Panc1 (cell line): Measurements from ENCODE around the gene WDR7. TPM values are rescaled to one million over a fixed set of nuclear protein-coding genes. Genes with fewer than 3 reads are reported as not detected.

Experiments
- ATAC-seq: fragments of 200-7000 bp; cut with Tn5 transposase; 2 replicates; pipeline ENCODE4 v1.9.1; 2020; ENCODE audit warnings: mild to moderate bottlenecking, moderate library complexity
- BruUV-seq: library from RNA; stranded (reverse); fragments of 400-500 nt; replicated peaks from 2 replicates; lab custom pipeline; 2021; lab: Mats Ljungman, UMichigan
- CTCF ChIA-PET: fragments of 300-600 bp; sonication (Branson Sonifier 250); formaldehyde crosslinking; loops from one replicate; lab custom pipeline; 2022; ENCODE audit warnings: antibody characterized with exemption; lab: Charles Lee
- POLR2A ChIA-PET: fragments of 300-600 bp; sonication (Branson Sonifier 250); formaldehyde crosslinking; loops from one replicate; lab custom pipeline; 2022; ENCODE audit warnings: antibody characterized with exemption; lab: Charles Lee
- DNase-seq: peaks from one replicate; pipeline ENCODE4 v3.0.0-alpha.2; 2010; ENCODE audit warnings: low read depth, low spot score
- H3K27ac ChIP-seq: 2 replicates; pipeline ENCODE4 v1.5.1; 2011; ENCODE audit warnings: mild to moderate bottlenecking, low read length, inconsistent platforms
- H3K27me3 ChIP-seq: fragments of 200-500 bp; sonication (Bioruptor generic); 2 replicates; pipeline ENCODE4 v1.6.0; 2014; ENCODE audit warnings: low read length, inconsistent platforms; ENCODE audit not compliant: control insufficient read depth, insufficient read depth
- H3K36me3 ChIP-seq: fragments of 200-500 bp; sonication (Bioruptor generic); 2 replicates; pipeline ENCODE4 v1.5.1; 2014; ENCODE audit warnings: inconsistent platforms, mild to moderate bottlenecking, low read length, moderate library complexity; ENCODE audit not compliant: control insufficient read depth, insufficient read depth
- H3K4me1 ChIP-seq: 2 replicates; pipeline ENCODE4 v1.5.1; 2011; ENCODE audit warnings: inconsistent platforms, mild to moderate bottlenecking, low read length, moderate library complexity; ENCODE audit not compliant: control insufficient read depth, insufficient read depth
- H3K4me3 ChIP-seq, 2 experiments: 2 replicates each; pipeline ENCODE4 v1.5.1; 2011 to 2012; ENCODE audit warnings: low read depth in 2 of 2, low read length in 2 of 2, mild to moderate bottlenecking in 2 of 2, inconsistent platforms in 1 of 2, moderate library complexity in 1 of 2
- H3K9me3 ChIP-seq: fragments of 200-500 bp; sonication (Bioruptor generic); 2 replicates; pipeline ENCODE4 v1.5.1; 2014; ENCODE audit warnings: low read depth, mild to moderate bottlenecking, inconsistent platforms, low read length, moderate library complexity; ENCODE audit not compliant: control insufficient read depth, insufficient read depth
- POLR2AphosphoS5 ChIP-seq: IDR thresholded peaks from 2 replicates; pipeline ENCODE4 v1.6.1; 2012; ENCODE audit warnings: mild to moderate bottlenecking, low read depth, low read length, moderate library complexity
- SIN3A ChIP-seq: IDR thresholded peaks from 2 replicates; pipeline ENCODE4 v1.6.1; 2012; ENCODE audit warnings: low read depth, mild to moderate bottlenecking, low read length, moderate library complexity, borderline replicate concordance; ENCODE audit not compliant: insufficient read depth
- TCF7L2 ChIP-seq: IDR thresholded peaks from 2 replicates; pipeline ENCODE4 v1.6.1; 2011; ENCODE audit warnings: mild to moderate bottlenecking, low read depth, low read length, inconsistent platforms
- in situ Hi-C: cut with HindIII; loops from 2 replicates; pipeline ENCODE4 v1.10.0; 2016; ENCODE audit warnings: low sequenced_read_pairs, low pct_unique_long_range_greater_than_20kb
- intact Hi-C: fragments of 100-400 bp; cut with micrococcal nuclease; formaldehyde crosslinking; loops from one replicate; pipeline ENCODE4 v1.10.0; 2022; ENCODE audit not compliant: unreplicated experiment
- total RNA-seq: library from RNA; stranded (reverse); gene quantifications from one replicate; pipeline ENCODE4 v1.2.1, GENCODE V29; 2021; ENCODE audit not compliant: unreplicated experiment
- TF ChIP-seq, protein P1 (sequence below): fragments of 450-650 bp; IDR thresholded peaks from 2 replicates; pipeline ENCODE4 v1.5.1; 2017; ENCODE audit warnings: mild to moderate bottlenecking
- TF ChIP-seq, protein P2 (sequence below), 2 experiments: IDR thresholded peaks; 2 replicates each; pipeline ENCODE4 v1.6.1; 2011 to 2012; ENCODE audit warnings: low read depth in 2 of 2, control low read depth in 1 of 2, low read length in 1 of 2, mild to moderate bottlenecking in 1 of 2, moderate library complexity in 1 of 2; ENCODE audit not compliant: insufficient read depth in 1 of 2

The WDR7 gene
- total RNA-seq, 1 experiment from 2014 or later: 12.3 TPM

DNA sequence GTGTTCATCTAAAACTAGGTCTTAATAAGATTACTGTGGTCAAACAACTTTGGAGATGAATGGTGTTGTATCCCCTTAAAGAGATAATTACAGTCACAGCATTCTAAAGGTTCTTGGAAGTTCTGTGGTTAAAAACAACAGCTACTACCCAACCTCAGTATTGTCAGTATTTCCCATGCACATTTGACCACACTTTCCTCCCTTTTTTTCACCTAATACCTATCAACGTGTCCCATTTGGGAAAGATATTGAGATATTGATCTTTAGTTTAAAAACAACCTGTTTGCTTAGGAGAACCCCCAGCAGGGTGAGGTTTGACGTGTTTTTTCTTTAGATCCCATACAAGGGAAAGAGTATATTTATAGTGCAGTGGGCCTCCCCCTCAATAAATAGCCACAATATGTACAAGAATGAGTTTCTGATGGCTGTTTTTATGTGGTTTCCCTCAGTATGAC lies 65.6 kb downstream of the WDR7 start:
- DNase-seq (no peak), ATAC-seq (no peak)
- H3K27ac ChIP-seq: no peak overlapping the region
- no peaks in the 10 kb centered on the region for H3K9me3 ChIP-seq
- ChIA-PET CTCF (no interaction called here), POLR2A (no interaction called here)
- no peaks in the 10 kb centered on the region for H3K27me3 ChIP-seq
- TF ChIP-seq, protein P1, sequence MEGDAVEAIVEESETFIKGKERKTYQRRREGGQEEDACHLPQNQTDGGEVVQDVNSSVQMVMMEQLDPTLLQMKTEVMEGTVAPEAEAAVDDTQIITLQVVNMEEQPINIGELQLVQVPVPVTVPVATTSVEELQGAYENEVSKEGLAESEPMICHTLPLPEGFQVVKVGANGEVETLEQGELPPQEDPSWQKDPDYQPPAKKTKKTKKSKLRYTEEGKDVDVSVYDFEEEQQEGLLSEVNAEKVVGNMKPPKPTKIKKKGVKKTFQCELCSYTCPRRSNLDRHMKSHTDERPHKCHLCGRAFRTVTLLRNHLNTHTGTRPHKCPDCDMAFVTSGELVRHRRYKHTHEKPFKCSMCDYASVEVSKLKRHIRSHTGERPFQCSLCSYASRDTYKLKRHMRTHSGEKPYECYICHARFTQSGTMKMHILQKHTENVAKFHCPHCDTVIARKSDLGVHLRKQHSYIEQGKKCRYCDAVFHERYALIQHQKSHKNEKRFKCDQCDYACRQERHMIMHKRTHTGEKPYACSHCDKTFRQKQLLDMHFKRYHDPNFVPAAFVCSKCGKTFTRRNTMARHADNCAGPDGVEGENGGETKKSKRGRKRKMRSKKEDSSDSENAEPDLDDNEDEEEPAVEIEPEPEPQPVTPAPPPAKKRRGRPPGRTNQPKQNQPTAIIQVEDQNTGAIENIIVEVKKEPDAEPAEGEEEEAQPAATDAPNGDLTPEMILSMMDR: no peak
- TF ChIP-seq POLR2AphosphoS5 (no peak), TCF7L2 (no peak), SIN3A (no peak)
- TF ChIP-seq, protein P2, sequence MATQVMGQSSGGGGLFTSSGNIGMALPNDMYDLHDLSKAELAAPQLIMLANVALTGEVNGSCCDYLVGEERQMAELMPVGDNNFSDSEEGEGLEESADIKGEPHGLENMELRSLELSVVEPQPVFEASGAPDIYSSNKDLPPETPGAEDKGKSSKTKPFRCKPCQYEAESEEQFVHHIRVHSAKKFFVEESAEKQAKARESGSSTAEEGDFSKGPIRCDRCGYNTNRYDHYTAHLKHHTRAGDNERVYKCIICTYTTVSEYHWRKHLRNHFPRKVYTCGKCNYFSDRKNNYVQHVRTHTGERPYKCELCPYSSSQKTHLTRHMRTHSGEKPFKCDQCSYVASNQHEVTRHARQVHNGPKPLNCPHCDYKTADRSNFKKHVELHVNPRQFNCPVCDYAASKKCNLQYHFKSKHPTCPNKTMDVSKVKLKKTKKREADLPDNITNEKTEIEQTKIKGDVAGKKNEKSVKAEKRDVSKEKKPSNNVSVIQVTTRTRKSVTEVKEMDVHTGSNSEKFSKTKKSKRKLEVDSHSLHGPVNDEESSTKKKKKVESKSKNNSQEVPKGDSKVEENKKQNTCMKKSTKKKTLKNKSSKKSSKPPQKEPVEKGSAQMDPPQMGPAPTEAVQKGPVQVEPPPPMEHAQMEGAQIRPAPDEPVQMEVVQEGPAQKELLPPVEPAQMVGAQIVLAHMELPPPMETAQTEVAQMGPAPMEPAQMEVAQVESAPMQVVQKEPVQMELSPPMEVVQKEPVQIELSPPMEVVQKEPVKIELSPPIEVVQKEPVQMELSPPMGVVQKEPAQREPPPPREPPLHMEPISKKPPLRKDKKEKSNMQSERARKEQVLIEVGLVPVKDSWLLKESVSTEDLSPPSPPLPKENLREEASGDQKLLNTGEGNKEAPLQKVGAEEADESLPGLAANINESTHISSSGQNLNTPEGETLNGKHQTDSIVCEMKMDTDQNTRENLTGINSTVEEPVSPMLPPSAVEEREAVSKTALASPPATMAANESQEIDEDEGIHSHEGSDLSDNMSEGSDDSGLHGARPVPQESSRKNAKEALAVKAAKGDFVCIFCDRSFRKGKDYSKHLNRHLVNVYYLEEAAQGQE (IDR thresholded peaks at IDR 0.05; ENCODE audit: insufficient read depth in 1 of 2, low read depth in 2 of 2, low read length in 1 of 2): no peak
- H3K4me1 ChIP-seq: no peaks in the 10 kb centered on the region
- H3K4me3 ChIP-seq: no peak overlapping the region
- in situ Hi-C loops: no loop called here
- intact Hi-C loops: no loop called here
- no peaks in the 10 kb centered on the region for H3K36me3 ChIP-seq
- no TSS peak for BruUV-seq

DNA sequence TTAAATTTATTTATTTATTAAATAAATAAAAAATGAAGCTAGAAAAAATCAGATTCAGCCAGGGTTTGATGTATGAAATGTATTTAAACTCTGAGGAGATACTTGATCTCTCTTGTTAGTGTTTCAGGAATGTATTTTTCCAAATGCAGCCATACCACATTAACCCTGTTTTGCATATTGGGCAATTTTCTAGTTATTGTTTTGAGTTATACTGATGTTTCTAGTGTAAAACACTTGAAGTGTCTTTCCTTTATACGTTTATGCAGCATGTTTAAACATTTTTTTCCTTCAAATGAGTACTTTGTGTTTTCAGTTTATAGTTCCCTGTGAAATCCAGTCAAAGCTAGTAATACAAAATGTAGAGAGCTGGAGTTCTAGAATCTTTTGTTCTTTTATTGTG lies 69.9 kb downstream of the WDR7 start:
- intact Hi-C loops (no loop called here), in situ Hi-C loops (no loop called here)
- DNase-seq (no peak), ATAC-seq (no peak)
- Histone ChIP-seq H3K4me3 (no peak overlapping the region), H3K36me3 (no peaks in the 10 kb centered on the region), H3K9me3 (no peaks in the 10 kb centered on the region), H3K27ac (no peak overlapping the region), H3K4me1 (no peaks in the 10 kb centered on the region), H3K27me3 (no peaks in the 10 kb centered on the region)
- no TSS peak for BruUV-seq
- TF ChIP-seq, protein P2 (IDR thresholded peaks at IDR 0.05; ENCODE audit: insufficient read depth in 1 of 2, low read depth in 2 of 2, low read length in 1 of 2): no peak
- TF ChIP-seq POLR2AphosphoS5: no peak
- TF ChIP-seq SIN3A: no peak
- no peak for TF ChIP-seq TCF7L2
- TF ChIP-seq, protein P1: no peak
- ChIA-PET POLR2A (no interaction called here), CTCF (no interaction called here)
